HepG2 (cell line): ENCODE results near the gene CEP97. TPM values are rescaled to one million over a fixed set of nuclear protein-coding genes. Genes with fewer than 3 reads are reported as not detected.

Experiments used
- ATAC-seq: fragments of 200-7000 bp; cut with Tn5 transposase; 3 replicates; pipeline ENCODE4 v1.9.1; 2020; ENCODE audit warnings: mild to moderate bottlenecking, moderate library complexity
- BruUV-seq: library from RNA; stranded (reverse); fragments of 400-500 nt; replicated peaks from 2 replicates; lab custom pipeline; 2021; lab: Mats Ljungman, UMichigan
- CTCF ChIA-PET: fragments of 300-600 bp; formaldehyde crosslinking; extraction: SDS; loops from one replicate; lab custom pipeline; 2021; ENCODE audit warnings: low total read pairs, inconsistent platforms, low intra/inter-chr PET ratio; lab: Yijun Ruan, JAX
- POLR2A ChIA-PET: fragments of 350-600 bp; sonication (Branson Sonifier 250); formaldehyde crosslinking; loops from one replicate; lab custom pipeline; 2020; ENCODE audit warnings: antibody characterized with exemption, inconsistent platforms; lab: Yijun Ruan, JAX
- DNase-seq: peaks from one replicate; pipeline ENCODE4 v3.0.0-alpha.2; 2015; ENCODE audit warnings: low spot score
- FAIRE-seq: peaks from 3 replicates; lab custom pipeline; 2011; peaks lifted over from hg19 to GRCh38; lab: Jason Lieb, UNC
- H2AFZ ChIP-seq: one replicate; pipeline ENCODE4 v1.6.1; 2011; ENCODE audit warnings: low read length, inconsistent platforms
- H3K27ac ChIP-seq: fragments of 300-600 bp; 3 replicates; pipeline ENCODE4 v1.8.0; 2011; ENCODE audit warnings: mixed run types, mild to moderate bottlenecking, mixed read lengths, low read length, inconsistent platforms; ENCODE audit not compliant: insufficient read depth; ENCODE audit errors: extremely low read length
- H3K27me3 ChIP-seq, 2 experiments: fragments of 200-600 bp in 1 of 2; 2 replicates in 1 of 2; 3 replicates in 1 of 2; pipeline versions ENCODE4 v1.6.0 to v1.8.0; 2011; ENCODE audit warnings: low read length in 2 of 2, mild to moderate bottlenecking in 2 of 2, moderate library complexity in 2 of 2, inconsistent platforms in 1 of 2; ENCODE audit not compliant: insufficient read depth in 2 of 2, control insufficient read depth in 1 of 2
- H3K36me3 ChIP-seq, 2 experiments: fragments of 200-600 bp in 1 of 2; replicated peaks in 1 of 2; 2 replicates in 1 of 2; 3 replicates in 1 of 2; pipeline versions ENCODE4 v1.5.1 to v1.8.0; 2011; ENCODE audit warnings: low read length in 2 of 2, inconsistent platforms in 1 of 2; ENCODE audit not compliant: insufficient read depth in 2 of 2, control insufficient read depth in 1 of 2
- H3K4me1 ChIP-seq: 2 replicates; pipeline ENCODE4 v1.5.1; 2012; ENCODE audit warnings: low read length, inconsistent platforms; ENCODE audit not compliant: insufficient read depth
- H3K4me2 ChIP-seq: 2 replicates; pipeline ENCODE4 v1.6.0; 2011; ENCODE audit warnings: low read depth, low read length, inconsistent platforms
- H3K4me3 ChIP-seq, 3 experiments: fragments of 200-600 bp in 1 of 3; sonication (generic), shearing (Covaris generic) in 1 of 3; replicated peaks in 1 of 3; 2 replicates each; pipeline ENCODE4 v1.5.1; 2011 to 2016; ENCODE audit warnings: low read length in 3 of 3, inconsistent platforms in 2 of 3, low read depth in 2 of 3, mild to moderate bottlenecking in 2 of 3, control low read depth in 1 of 3, mixed read lengths in 1 of 3; ENCODE audit not compliant: insufficient read depth in 1 of 3
- H3K79me2 ChIP-seq: one replicate; pipeline ENCODE4 v1.6.1; 2011; ENCODE audit warnings: low read length, inconsistent platforms; ENCODE audit not compliant: insufficient read depth
- H3K9ac ChIP-seq: 2 replicates; pipeline ENCODE4 v1.6.0; 2011; ENCODE audit warnings: mild to moderate bottlenecking, low read depth, low read length, inconsistent platforms; ENCODE audit not compliant: insufficient read depth
- H3K9me3 ChIP-seq: 2 replicates; pipeline ENCODE4 v1.5.1; 2012; ENCODE audit warnings: mild to moderate bottlenecking, low read length
- H4K20me1 ChIP-seq: 2 replicates; pipeline ENCODE4 v1.6.0; 2011; ENCODE audit warnings: inconsistent platforms, mild to moderate bottlenecking, low read length, moderate library complexity; ENCODE audit not compliant: insufficient read depth
- MYC ChIP-seq: sonication (generic); formaldehyde crosslinking; IDR thresholded peaks from 2 replicates; pipeline ENCODE4 v1.9.0; 2021; ENCODE audit warnings: missing genetic modification reagents, borderline replicate concordance
- NKX3-1 ChIP-seq: sonication (generic); formaldehyde crosslinking; IDR thresholded peaks from 2 replicates; pipeline ENCODE4 v1.5.0; 2020; ENCODE audit warnings: missing genetic modification reagents
- PAF1 ChIP-seq: IDR thresholded peaks from 2 replicates; pipeline ENCODE4 v1.6.1; 2016; ENCODE audit warnings: missing genetic modification reagents, missing compliant biosample characterization
- RBM39 ChIP-seq: fragments of 200-400 bp; formaldehyde crosslinking; IDR thresholded peaks from one replicate; pipeline ENCODE4 v1.6.1; 2018; ENCODE audit warnings: antibody characterized with exemption, mild to moderate bottlenecking, low read depth, low read length; ENCODE audit not compliant: poor library complexity, severe bottlenecking
- ZFP36L2 ChIP-seq: sonication (generic); formaldehyde crosslinking; IDR thresholded peaks from 2 replicates; pipeline ENCODE4 v1.4.0; 2020; ENCODE audit warnings: missing genetic modification reagents
- ZNF317 ChIP-seq: sonication (generic); formaldehyde crosslinking; IDR thresholded peaks from 2 replicates; pipeline ENCODE4 v1.5.0; 2020; ENCODE audit warnings: mild to moderate bottlenecking, missing genetic modification reagents
- ZNF543 ChIP-seq: sonication (generic); formaldehyde crosslinking; IDR thresholded peaks from 2 replicates; pipeline ENCODE4 v1.4.0; 2020; ENCODE audit warnings: mild to moderate bottlenecking, missing genetic modification reagents
- ZNF577 ChIP-seq: sonication (generic); formaldehyde crosslinking; IDR thresholded peaks from 2 replicates; pipeline ENCODE4 v1.4.0; 2020; ENCODE audit warnings: mild to moderate bottlenecking, low read depth, missing genetic modification reagents, borderline replicate concordance
- WGBS: methylation state at CpG from one replicate; pipeline ENCODE4 v1.1.6; 2017; ENCODE audit warnings: low lambda C conversion rate; 5-methylcytosine and 5-hydroxymethylcytosine counted together
- in situ Hi-C: cut with HindIII; loops from 2 replicates; pipeline ENCODE4 v1.10.0; 2017; ENCODE audit warnings: low pct_unique_long_range_greater_than_20kb; ENCODE audit not compliant: extremely low pct_ligation_motif_present
- intact Hi-C: fragments of 100-400 bp; cut with micrococcal nuclease; formaldehyde crosslinking; loops from one replicate; pipeline ENCODE4 v1.10.0; 2022; ENCODE audit not compliant: unreplicated experiment
- polyA plus RNA-seq, 8 experiments: library from polyadenylated mRNA; depleted of rRNA in 3 of 8; stranded (reverse) in 7 of 8; unstranded in 1 of 8; fragments of >200 nt; fragmentation: Illumina TruSeq in 4 of 8; extraction: Trizol in 4 of 8; gene quantifications; 2 replicates each; pipeline versions ENCODE4 v1.2.1 to v1.2.3, GENCODE V29; 2011 to 2016; ENCODE audit warnings: low read depth in 4 of 8, missing spikeins in 1 of 8, mixed read lengths in 1 of 8; ENCODE audit not compliant: insufficient read depth in 1 of 8
- total RNA-seq, 5 experiments: library from RNA; depleted of rRNA; stranded (reverse); fragments of >200 nt; fragmentation: Illumina TruSeq; extraction: Trizol; gene quantifications; 2 replicates each; pipeline ENCODE4 v1.2.3, GENCODE V29; 2016; ENCODE audit warnings: low read depth in 1 of 5
- TF ChIP-seq, protein P1 (sequence below): sonication (generic); formaldehyde crosslinking; IDR thresholded peaks from 2 replicates; pipeline ENCODE4 v1.4.0; 2020; ENCODE audit warnings: mild to moderate bottlenecking, missing genetic modification reagents
- TF ChIP-seq, protein P2 (sequence below): sonication (generic); formaldehyde crosslinking; IDR thresholded peaks from 2 replicates; pipeline ENCODE4 v1.9.0; 2021; ENCODE audit warnings: missing genetic modification reagents, mild to moderate bottlenecking, borderline replicate concordance

Gene CEP97
- total and polyA plus RNA-seq, 2 of the 13 experiments (the other 11 are each of a cell fraction or from before 2014, with no cell fraction given), result 0.99 to 6.5 TPM

DNA sequence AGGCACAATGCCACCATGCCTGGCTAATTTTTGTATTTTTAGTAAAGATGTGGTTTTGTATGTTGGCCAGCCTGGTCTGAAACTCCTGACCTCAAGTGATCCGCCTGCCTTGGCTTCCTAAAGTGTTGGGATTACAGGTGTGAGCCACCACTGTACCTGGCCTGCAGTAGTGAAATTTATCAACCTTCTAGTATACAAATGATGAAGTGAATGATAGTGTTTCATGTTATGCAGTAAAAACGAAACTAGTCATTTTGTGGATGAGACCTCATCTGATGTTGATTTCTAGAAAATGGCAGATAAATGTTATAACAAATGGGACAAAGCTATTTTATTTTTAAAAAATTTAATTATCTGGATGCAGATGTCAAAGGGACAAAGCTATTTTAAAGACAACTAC lies 87.5 kb downstream of the CEP97 start:
- CTCF ChIA-PET, result no interaction called here
- H3K4me1 ChIP-seq, result peaks cover 26% of the 10 kb centered on the region
- no peak for FAIRE-seq
- no peaks in the 10 kb centered on the region for H3K36me3 ChIP-seq
- H3K9me3 ChIP-seq, result no peaks in the 10 kb centered on the region
- WGBS, result 80% methylated on average over 2 of the region's 2 CpGs
- in situ Hi-C loops (no loop called here), intact Hi-C loops (loop anchor here (5.0 kb wide), 2 partner anchors 35 to 250 kb away; partner anchors contain the start of gene NFKBIZ)
- H2AFZ ChIP-seq, result no peak overlapping the region
- no peaks in the 10 kb centered on the region for H4K20me1 ChIP-seq
- no peak overlapping the region for H3K9ac ChIP-seq
- BruUV-seq, result no TSS peak
- POLR2A ChIA-PET, result interaction anchor here (1.9 kb wide), 1 partner anchor 37 kb away, joined by 6 read pairs; the partner anchor contains the start of gene NFKBIZ
- H3K27me3 ChIP-seq, result no peaks in the 10 kb centered on the region
- H3K27ac ChIP-seq, result no peak overlapping the region
- ATAC-seq, result no peak
- DNase-seq, result no peak
- no peak overlapping the region for H3K4me3 ChIP-seq
- H3K79me2 ChIP-seq, result no peaks in the 10 kb centered on the region
- H3K4me2 ChIP-seq, result no peak overlapping the region
- TF ChIP-seq ZNF317 (CRISPR knock-in tag), result no peak
- TF ChIP-seq, protein P1, sequence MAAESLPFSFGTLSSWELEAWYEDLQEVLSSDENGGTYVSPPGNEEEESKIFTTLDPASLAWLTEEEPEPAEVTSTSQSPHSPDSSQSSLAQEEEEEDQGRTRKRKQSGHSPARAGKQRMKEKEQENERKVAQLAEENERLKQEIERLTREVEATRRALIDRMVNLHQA (CRISPR knock-in tag), result no peak
- no peak for TF ChIP-seq NKX3-1 (CRISPR knock-in tag)
- no peak for TF ChIP-seq RBM39
- no peak for TF ChIP-seq ZNF543
- TF ChIP-seq PAF1, result no peak
- no peak for TF ChIP-seq MYC (CRISPR knock-in tag)
- TF ChIP-seq ZFP36L2, result no peak
- TF ChIP-seq, protein P2, sequence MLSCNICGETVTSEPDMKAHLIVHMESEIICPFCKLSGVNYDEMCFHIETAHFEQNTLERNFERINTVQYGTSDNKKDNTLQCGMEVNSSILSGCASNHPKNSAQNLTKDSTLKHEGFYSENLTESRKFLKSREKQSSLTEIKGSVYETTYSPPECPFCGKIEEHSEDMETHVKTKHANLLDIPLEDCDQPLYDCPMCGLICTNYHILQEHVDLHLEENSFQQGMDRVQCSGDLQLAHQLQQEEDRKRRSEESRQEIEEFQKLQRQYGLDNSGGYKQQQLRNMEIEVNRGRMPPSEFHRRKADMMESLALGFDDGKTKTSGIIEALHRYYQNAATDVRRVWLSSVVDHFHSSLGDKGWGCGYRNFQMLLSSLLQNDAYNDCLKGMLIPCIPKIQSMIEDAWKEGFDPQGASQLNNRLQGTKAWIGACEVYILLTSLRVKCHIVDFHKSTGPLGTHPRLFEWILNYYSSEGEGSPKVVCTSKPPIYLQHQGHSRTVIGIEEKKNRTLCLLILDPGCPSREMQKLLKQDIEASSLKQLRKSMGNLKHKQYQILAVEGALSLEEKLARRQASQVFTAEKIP (CRISPR knock-in tag), result no peak
- TF ChIP-seq ZNF577, result no peak
